Measurements from ENCODE around the gene KISS1. TPM values are rescaled to one million over a fixed set of nuclear protein-coding genes. Genes with fewer than 3 reads are reported as not detected.

The KISS1 gene
- total RNA-seq, 2 experiments from 2014 or later, result not detected

DNA sequence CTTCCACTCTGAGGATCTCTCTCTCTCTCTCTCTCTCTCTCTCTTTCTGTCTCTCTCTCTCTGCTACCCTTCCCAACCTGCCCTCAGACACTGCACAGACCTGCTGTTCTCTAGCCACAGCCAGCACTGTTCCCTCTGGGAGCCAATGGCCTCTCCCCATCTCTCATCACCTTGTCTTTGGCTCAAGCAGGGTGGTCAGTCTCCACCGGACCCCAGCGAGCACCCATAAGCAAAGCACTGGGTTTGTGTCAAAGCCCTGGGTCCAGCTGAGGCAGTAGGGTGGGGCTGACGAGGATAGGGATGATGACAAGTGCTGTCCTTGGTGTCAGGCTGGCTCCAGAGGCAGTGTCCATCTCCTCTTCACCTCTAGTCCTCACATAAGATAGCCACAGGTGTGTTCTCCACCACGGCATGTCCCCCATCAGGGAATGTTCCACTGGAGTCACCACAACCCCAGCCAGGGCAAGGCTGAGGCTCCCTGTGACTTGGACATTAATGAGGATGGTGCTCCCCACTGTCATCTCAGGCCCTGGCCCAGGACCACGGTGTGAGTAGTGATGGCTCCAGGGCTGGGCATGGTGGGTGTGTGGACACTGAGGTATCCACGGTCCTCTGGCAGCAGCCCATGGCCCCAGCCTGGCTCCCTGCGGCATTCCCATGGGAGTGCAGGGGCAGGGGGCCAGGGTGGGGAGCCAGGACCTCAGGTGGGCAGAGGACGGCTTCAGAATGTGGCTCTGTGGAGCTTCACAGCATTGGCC is 25.9 kb upstream of the KISS1 start:
- no peak overlapping the region for H3K4me3 ChIP-seq (ENCODE audit: low read length)
- H3K4me1 Mint-ChIP-seq (ENCODE audit: low read depth), result no peaks in the 10 kb centered on the region
- CTCF ChIA-PET, result no interaction called here
- H3K9me3 Mint-ChIP-seq, result no peaks in the 10 kb centered on the region
- H3K27ac Mint-ChIP-seq, result no peak overlapping the region
- POLR2A ChIA-PET, result no interaction called here
- H3K27ac ChIP-seq (ENCODE audit: low read depth in 1 of 2, low read length in 2 of 2), result no peak overlapping the region
- H3K27me3 Mint-ChIP-seq, result no peaks in the 10 kb centered on the region
- ATAC-seq (ENCODE audit: poor library complexity), result no peak
- TF ChIP-seq, protein P1, sequence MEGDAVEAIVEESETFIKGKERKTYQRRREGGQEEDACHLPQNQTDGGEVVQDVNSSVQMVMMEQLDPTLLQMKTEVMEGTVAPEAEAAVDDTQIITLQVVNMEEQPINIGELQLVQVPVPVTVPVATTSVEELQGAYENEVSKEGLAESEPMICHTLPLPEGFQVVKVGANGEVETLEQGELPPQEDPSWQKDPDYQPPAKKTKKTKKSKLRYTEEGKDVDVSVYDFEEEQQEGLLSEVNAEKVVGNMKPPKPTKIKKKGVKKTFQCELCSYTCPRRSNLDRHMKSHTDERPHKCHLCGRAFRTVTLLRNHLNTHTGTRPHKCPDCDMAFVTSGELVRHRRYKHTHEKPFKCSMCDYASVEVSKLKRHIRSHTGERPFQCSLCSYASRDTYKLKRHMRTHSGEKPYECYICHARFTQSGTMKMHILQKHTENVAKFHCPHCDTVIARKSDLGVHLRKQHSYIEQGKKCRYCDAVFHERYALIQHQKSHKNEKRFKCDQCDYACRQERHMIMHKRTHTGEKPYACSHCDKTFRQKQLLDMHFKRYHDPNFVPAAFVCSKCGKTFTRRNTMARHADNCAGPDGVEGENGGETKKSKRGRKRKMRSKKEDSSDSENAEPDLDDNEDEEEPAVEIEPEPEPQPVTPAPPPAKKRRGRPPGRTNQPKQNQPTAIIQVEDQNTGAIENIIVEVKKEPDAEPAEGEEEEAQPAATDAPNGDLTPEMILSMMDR (IDR thresholded peaks at IDR 0.05), result no peak
- no peaks in the 10 kb centered on the region for H3K36me3 ChIP-seq (ENCODE audit: insufficient read depth, low read length)
- H3K27me3 ChIP-seq (ENCODE audit: control insufficient read depth in 1 of 2, insufficient read depth in 2 of 2, low read length in 2 of 2), result no peaks in the 10 kb centered on the region
- no peaks in the 10 kb centered on the region for H3K36me3 Mint-ChIP-seq (ENCODE audit: low read depth)
- H3K9me3 ChIP-seq (ENCODE audit: control insufficient read depth in 1 of 2, insufficient read depth in 1 of 2, low read length in 2 of 2), result no peaks in the 10 kb centered on the region
- no peak overlapping the region for H3K4me3 Mint-ChIP-seq
- no peak for DNase-seq
- H3K4me1 ChIP-seq (ENCODE audit: insufficient read depth, low read length), result peaks cover 3% of the 10 kb centered on the region
- intact Hi-C loops (cut with DNase I, micrococcal nuclease), result no loop called here

DNA sequence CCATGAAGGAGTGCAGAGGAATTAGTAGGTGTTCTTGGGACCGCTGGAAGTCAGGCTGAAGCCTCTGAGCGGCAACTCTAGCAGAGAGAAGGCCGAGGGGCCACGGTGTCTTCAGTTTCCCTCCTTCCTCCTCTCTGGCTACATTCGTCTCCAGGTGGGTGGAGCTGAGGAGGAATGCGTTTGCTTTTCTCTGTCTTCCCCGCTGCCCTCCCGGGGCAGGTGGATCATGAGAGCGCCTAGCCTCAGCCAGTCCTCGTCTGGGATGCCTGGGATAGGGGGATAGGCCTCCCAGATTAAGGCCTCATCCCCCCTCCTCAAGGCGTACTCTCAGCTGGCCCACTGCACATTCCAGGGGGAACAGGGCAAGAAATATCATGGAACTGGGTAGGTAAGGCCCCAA is 25.0 kb upstream of the KISS1 start:
- H3K36me3 Mint-ChIP-seq (ENCODE audit: low read depth), result no peaks in the 10 kb centered on the region
- POLR2A ChIA-PET, result no interaction called here
- H3K9me3 Mint-ChIP-seq, result no peaks in the 10 kb centered on the region
- no peaks in the 10 kb centered on the region for H3K27me3 ChIP-seq (ENCODE audit: control insufficient read depth in 1 of 2, insufficient read depth in 2 of 2, low read length in 2 of 2)
- TF ChIP-seq, protein P1 (IDR thresholded peaks at IDR 0.05), result no peak
- H3K4me1 ChIP-seq (ENCODE audit: insufficient read depth, low read length), result peaks cover 3% of the 10 kb centered on the region
- DNase-seq (no peak), ATAC-seq (ENCODE audit: poor library complexity) (no peak)
- no peaks in the 10 kb centered on the region for H3K9me3 ChIP-seq (ENCODE audit: control insufficient read depth in 1 of 2, insufficient read depth in 1 of 2, low read length in 2 of 2)
- H3K4me3 ChIP-seq (ENCODE audit: low read length), result no peak overlapping the region
- H3K27ac Mint-ChIP-seq, result no peak overlapping the region
- no peaks in the 10 kb centered on the region for H3K36me3 ChIP-seq (ENCODE audit: insufficient read depth, low read length)
- CTCF ChIA-PET, result no interaction called here
- H3K27ac ChIP-seq (ENCODE audit: low read depth in 1 of 2, low read length in 2 of 2), result no peak overlapping the region
- H3K4me1 Mint-ChIP-seq (ENCODE audit: low read depth), result no peaks in the 10 kb centered on the region
- no peaks in the 10 kb centered on the region for H3K27me3 Mint-ChIP-seq
- H3K4me3 Mint-ChIP-seq, result no peak overlapping the region
- intact Hi-C loops (cut with DNase I, micrococcal nuclease), result no loop called here

DNA sequence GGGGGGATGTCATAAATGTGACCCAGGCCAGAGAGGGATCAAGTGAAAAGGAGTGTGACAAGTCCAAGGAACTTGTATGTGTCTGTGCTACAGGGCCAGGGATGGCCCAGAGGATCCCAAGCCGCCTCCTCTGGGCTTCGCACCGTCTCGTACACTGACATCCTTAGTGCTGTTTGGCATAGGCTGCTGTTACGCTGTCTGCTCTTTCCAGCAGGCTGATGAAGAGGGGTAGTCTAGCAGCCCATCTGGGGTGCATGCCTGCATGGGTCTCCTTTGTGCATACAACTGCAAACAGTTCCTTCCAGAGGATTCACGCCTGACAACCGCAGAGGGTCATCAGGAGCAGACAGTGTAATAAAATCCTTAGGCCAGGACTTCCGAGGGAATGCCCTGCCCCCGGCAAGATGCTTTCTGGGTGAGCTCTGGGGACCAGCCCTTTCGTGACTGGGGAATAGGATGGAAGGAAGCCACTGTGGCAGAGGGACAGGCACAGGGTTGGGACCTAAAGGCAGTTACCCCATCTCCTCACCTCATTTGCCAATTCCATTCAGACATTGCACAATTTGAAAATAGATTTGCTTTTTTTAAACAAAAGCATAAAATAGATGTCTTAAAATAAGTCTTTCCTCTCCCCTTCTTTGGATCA is 23.8 kb upstream of the KISS1 start:
- Histone ChIP-seq H3K27me3 (ENCODE audit: control insufficient read depth in 1 of 2, insufficient read depth in 2 of 2, low read length in 2 of 2) (no peaks in the 10 kb centered on the region), H3K36me3 (ENCODE audit: insufficient read depth, low read length) (no peaks in the 10 kb centered on the region), H3K9me3 (ENCODE audit: control insufficient read depth in 1 of 2, insufficient read depth in 1 of 2, low read length in 2 of 2) (no peaks in the 10 kb centered on the region), H3K27ac (ENCODE audit: low read depth in 1 of 2, low read length in 2 of 2) (no peak overlapping the region), H3K4me1 (ENCODE audit: insufficient read depth, low read length) (peaks cover 3% of the 10 kb centered on the region), H3K4me3 (ENCODE audit: low read length) (no peak overlapping the region)
- POLR2A ChIA-PET, result no interaction called here
- TF ChIP-seq, protein P1 (IDR thresholded peaks at IDR 0.05), result no peak
- Mint-ChIP-seq H3K27ac (no peak overlapping the region), H3K4me3 (no peak overlapping the region), H3K27me3 (no peaks in the 10 kb centered on the region), H3K4me1 (ENCODE audit: low read depth) (no peaks in the 10 kb centered on the region), H3K36me3 (ENCODE audit: low read depth) (no peaks in the 10 kb centered on the region), H3K9me3 (no peaks in the 10 kb centered on the region)
- ATAC-seq (ENCODE audit: poor library complexity) (no peak), DNase-seq (no peak)
- CTCF ChIA-PET, result no interaction called here
- intact Hi-C loops (cut with DNase I, micrococcal nuclease), result no loop called here

Measured in CD4-positive, alpha-beta T cell (primary cell).